Globus pallidus (tissue), 1 donor: ENCODE results near the gene PPP5C.

ENCODE experiments used
- DNase-seq: peaks from one replicate; pipeline ENCODE4 v3.0.0-alpha.2; 2015; ENCODE audit warnings: low spot score

Gene PPP5C

DNA sequence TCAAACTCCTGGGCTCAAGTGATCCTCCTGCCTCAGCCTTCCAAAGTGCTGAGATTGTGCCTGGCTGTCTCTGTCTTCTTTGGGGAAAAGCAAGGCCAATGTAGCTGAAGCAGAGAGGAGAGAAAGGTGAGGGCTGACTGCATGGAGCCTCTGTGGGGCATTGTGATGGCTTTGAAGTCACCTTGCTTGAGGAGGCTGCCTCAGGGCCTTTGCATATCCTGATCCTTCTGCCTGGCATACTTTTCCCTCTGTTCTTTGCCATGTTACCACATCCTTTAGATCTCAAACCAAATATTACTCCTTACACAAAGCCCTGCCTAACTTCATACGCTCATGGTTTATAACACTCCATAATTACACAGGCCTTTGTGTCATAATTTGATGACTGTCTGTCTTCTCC, 9.4 kb upstream of the PPP5C start:
- DNase-seq, result no peak

DNA sequence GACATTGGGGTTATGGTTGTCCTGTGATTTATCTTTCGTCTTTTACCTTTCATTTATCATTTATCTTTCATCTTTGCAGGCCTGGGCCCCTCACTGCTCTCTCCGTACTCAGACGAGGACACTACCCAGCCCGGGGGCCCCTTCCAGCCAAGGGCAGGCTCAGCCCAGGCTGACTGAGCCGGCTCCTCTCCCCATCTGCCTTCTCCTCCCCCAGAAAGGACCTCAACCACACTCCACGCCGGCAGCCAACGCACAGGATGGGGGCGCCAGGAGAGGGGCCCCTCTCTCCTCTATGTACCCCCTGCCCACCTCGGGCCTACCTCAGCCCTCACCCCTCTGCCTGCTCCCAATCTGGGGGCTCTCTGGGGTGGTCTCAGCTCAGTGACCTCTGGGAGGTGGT, 7.4 kb upstream of the PPP5C start:
- no peak for DNase-seq

DNA sequence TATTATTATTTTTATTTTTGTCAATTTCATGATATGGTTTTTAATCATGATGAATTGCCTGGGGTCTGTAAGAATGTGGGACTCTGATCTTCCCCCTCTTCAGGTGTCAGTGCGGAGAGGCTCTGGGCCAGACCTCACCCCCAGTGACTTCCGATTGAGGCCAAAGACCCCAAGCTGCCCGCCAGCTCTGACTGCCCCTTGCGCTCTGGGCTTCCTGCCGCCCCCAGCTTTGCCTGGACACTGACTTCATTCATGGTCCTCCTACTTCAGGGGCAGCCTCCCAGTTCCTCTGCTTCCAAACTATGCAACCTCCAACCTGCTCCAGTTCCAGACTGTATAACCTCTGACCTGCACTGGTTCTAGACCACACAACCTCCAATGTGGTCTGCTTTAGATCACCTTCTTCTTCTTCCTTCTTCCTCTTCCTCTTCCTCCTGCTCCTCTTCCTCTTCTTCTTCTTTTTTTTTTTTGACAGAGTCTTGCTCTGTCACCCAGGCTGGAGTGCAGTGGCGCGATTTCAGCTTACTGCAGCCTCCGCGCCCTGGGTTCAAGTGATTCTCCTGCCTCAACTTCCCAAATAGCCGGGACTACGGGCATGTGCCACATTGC, 6.7 kb upstream of the PPP5C start:
- no peak for DNase-seq

DNA sequence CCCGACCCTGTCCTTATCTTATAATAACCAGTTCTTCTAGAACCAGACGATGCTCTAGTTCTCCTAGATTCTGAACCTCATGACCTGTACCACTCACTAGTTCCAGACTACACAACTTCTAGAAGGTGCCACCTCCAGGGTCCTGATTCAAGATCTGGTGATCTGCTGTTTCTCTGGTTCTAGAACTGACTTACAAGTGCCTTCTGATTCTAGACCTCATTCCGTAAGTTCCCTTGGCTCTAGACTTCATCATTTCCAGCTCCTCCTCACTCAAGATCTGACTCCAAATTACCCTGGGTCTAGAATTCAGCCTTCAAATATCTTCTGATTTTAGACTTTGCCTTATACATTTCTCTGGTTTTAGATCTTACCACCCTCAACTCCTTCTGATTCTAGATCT, 5.0 kb upstream of the PPP5C start:
- DNase-seq, result no peak

DNA sequence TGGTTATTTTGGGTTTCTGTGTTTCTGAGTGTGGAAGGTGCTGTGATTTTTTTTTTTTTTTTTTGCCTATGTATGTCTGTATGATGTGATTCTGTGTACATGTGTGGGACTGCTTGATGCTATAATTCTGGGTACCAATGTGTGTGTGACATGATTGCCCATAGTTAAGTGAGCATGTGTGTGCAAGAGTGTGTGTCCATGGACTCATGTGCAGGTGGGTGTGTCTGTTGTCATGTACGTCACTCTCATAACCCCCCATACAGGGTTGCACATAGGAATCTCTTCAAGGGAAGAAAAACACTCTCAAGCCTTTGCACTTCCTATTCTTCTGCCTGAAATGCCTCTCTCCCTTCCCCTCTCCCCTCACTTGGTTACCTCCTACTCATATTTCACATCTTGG, 2.5 kb upstream of the PPP5C start:
- no peak for DNase-seq

DNA sequence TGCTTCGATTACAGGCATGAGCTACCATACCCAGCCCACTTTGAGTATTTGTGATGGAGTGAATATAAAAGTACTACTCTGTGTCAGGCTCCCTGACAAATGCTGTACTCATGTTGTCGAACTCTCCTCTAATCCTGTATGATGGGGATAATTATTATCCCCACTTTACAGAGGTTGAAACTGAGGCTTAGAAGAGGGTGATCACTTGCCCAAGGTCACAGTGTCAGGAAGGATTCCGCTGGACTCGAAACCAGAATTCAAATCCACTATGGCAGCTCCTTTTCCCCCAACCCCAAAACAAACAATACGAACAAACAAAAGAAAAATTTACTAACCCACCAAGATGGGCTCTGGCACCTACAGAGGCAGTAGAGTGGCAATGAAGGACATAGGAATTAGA, 1.7 kb upstream of the PPP5C start:
- no peak for DNase-seq

DNA sequence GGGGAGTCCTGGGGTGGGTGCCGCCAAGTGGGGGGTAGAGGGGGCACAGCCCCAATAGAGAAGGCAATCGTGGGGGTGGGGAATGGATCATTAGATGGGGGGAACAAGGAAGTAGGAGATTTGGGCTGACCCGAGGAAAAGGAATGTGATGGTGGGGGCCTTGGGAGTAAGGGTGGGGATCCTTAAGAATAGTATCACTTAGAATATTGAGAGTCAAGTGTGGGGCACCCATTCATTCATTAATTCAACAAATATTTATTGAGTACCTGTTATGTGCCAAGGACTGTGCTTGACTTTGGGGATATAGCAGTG, 641 bp downstream of the PPP5C start:
- no peak for DNase-seq

DNA sequence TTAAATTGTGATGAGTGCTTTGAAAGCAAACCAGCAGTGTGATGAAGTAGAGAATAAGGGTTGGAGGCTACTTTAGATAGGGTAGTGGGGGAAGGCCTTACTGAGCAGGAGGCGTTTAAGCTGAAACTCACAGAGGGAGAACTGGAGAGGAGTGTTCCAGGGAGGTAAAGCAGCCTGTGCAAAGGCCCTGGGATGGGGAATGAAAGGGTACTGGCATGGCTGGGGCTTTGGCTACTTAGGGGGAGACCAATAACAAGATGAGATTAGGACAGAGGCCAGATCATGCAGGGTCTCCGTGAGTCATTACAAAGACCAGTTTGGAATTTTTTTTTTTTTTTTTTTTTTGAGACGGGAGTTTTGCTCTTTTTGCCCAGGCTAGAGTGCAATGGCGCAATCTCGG, 1.1 kb downstream of the PPP5C start:
- no peak for DNase-seq

DNA sequence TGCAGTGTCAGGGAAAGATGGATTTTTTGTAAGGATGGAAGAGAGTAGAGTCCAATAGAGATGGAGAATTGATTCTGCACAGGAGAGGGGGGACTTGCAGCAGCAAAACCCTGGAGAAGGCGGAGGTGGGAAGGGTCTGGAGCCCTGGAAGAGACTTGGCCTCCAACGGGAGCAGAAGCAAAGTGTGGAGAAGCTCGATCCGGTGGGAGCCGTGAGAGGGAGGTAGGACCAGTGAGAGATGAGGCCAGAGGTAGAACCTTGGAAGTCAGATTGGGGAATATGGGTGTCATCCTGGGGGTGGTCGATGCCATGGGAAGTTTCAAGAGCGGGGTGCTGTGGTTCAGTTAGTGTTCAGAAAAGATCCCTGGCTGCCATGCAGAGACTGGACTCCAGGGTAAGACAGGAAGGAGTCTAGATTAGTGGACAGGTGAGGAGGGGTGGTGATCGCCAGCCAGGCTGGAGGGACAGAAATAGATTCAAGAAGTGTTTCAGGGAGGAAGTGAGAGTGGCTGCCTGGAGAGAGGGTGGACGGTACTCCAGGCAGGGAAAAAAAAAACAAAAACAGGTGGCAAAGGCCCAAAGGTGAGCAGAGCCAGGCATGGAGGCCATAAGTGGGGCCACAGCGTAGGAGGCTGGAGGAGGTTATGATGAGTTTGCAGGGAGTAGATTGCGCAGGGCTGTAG, 2.6 kb downstream of the PPP5C start:
- DNase-seq, result no peak

DNA sequence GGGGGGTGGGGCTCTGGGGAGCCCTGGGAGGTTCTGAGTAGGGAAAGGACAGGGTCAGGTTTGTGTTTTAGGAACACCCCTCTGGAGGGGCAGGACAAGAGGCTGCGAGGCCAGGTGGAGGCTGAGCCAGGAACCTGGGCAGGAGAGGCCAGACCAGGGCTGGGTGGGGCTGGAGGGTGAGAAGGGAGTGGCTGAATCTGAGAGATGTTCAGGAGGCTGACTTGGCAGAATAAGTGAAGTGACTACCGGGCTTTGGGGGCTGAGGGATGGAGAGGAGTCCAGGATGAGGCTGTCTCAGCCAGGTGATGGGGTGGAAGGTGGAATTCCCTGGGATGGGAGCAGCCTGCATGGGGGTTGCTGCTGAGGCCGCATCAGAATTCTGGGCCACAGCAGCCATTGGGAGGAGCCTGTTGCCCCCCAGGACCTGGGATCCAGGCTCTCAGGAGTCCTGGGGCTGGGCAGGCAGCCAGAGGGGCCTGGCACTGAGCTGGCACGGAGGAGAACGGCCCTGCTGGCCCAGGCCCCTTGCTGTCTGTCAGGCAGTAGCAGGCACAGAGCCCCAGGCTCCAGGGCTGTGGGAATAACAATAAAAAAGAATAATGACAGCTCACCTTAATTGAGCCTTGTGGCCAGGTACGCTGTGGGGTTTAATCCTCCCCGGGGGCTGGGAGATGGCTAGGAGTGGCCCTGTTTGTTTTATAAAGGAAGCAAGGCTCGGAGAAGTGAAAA, 3.3 kb downstream of the PPP5C start:
- no peak for DNase-seq

DNA sequence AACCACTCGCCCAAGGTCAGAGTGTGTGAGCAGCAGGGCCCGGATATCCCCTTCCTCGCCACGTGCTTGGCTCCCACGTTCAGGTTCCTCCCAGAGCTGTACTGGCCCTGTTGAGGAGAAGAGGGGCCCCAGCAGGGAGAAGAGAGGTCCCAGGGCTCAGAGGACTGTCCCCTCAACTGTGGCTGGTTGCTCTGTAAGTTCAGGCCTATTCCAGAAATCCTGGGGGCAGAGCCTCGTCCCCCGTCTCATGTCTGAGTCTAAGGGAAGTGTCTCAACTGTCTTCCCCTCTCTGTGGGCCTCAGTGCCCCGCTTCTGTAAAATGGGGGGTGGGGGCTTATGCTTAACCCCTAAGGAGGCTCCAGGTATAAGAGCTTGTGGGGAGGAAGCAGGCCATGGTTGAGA, 3.9 kb downstream of the PPP5C start:
- no peak for DNase-seq

DNA sequence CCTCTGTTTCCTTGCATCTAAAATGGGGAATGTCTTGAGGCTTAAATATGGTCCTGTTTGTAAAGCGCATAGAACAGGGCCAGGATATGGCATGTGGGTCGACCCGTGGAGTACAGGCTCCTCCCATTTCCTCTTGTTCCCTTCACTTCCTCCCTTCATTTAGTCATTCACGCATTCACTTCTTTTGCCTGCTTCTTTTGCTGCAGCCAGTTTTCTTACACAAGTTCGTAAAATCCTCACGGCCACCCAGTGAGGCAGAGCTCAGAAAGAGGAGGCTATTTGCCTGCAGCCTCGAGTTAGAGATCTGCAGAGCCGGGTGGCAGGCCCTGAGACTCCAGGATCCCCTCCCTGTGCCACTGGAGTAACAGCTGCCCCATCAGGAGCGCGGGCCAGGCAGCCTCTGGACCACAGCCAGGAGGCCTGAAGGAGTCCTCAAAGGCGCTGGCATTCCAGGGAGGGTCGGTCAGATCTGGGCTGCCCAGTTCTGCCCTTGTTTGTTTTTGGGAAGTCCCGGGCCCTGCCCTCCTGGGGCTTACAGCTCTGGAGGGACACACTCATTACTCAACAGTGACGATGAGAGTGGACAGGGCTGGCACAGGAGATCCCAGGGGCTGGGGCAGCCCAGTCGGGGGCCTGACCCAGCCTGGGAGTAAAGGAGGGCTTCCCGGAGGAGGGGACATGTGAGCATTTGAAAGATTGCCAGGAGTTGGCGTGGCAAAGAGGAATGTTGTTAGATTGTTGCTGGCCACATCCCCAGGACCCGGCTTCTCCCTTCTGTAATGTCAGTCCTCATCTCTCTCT, 4.6 kb downstream of the PPP5C start:
- no peak for DNase-seq

DNA sequence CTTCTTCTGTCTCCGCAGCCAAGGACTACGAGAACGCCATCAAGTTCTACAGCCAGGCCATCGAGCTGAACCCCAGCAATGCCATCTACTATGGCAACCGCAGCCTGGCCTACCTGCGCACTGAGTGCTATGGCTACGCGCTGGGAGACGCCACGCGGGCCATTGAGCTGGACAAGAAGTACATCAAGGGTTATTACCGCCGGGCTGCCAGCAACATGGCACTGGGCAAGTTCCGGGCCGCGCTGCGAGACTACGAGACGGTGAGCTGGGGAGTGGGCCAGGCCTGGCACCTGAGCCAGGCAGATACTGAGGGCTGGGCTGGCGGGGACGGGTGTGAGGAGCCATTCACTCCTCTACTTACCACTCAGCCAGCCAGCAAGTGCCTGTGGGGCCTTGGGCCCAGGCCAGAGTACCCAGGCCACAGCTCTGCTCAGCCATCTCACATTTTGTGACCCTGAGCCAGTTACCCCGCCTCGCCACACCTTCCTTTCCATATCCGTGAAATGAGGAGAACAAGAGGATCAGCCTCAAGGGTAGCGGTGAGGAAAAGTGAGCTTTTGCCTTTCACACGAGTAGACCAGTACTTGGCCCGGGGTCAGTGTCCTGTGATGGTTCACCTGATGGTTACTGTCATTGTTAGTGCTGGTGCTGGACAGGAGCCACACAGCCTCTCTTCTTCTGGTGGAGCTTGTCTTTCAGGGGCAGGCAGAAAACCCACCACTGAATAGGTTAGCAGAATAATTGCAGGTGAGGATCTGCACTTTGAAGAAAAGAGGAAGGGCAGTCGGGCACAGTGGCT, 7.0 kb downstream of the PPP5C start:
- DNase-seq, result no peak

DNA sequence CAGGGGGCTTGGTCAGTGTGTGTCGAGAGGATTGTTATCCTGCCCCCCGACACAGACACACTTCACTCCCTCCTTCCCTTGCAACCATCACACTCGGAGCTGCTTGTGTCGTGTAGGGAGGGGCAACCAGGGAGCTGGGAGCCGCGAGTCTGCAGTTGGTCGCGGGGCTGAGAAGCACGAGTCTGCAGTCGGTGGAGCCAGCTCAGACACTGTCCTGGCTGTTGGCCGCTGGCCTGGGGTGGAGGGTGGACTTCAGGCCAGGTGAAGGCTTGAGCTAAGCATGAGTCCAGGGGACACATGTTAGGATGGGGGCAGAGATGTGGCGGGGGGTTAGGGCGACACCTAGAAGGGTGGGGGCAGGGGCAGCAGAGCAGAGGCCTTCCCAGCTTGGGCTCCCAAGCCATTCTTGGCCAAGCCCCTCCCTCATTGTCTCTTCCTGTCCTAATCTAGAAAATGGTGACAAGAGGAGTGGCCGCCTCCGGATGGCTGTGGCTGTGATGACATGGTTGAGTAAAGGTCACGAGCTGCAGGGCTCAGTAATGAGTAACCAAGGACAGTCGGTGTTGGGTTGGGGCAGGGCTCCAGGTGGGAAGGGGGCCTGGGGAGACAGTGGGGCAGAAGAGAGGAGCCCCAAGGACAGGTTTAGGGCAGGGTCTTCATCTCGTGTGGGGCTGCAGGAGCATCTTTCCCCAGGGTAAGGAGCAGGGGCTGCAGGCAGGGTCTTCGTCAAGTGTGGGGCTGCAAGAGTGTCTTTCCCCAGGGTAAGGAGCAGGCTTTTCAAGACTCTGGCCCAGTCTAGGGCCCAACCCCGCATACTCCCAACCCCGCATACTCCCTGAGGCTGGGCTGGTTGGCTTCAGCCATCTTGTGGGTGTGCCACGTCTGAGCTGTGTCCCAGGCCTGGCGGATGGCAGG, 8.6 kb downstream of the PPP5C start:
- no peak for DNase-seq

DNA sequence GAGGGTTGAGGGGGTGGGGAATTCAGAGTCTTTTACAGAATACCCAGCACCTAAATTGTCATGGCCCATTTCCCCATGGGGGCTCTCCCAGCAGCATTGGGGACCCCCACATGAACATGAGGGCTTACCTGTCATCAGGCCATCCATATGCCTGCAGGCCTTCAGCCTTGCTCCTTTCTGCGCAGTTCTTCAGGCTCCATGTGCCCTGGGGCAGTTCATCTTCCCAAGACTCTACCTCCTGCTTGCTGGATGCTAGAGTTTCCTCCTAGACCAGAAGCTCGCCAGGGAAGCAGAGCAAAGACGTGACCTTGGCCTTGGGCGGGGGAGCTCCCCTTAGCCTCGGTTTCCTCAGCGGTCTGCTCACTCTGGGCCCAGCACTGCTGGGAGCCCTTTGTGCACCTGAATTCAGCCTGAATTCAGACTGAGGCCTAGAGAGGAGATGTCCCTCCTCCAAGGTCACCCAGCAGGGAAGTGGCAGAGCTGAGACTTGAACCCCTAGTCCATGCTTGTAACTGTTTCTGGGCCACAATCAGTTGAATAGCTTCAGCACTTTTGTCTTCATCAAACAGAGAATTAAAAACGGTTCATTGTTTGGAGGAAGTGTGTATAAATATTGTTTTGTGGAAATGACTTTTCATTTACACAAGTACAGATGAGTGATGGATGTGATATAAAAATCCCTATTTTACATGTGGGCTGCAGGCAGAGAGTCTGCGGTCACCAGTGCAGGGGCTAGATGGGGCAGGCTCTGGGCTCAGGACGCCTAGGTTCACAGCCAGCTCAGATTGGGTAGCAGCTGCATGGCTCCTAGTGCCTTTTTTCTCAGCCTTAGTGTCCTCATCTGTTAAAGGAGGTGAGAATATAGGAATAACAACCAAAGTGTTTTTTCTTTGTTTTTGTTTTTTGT, 9.5 kb downstream of the PPP5C start:
- DNase-seq, result no peak

DNA sequence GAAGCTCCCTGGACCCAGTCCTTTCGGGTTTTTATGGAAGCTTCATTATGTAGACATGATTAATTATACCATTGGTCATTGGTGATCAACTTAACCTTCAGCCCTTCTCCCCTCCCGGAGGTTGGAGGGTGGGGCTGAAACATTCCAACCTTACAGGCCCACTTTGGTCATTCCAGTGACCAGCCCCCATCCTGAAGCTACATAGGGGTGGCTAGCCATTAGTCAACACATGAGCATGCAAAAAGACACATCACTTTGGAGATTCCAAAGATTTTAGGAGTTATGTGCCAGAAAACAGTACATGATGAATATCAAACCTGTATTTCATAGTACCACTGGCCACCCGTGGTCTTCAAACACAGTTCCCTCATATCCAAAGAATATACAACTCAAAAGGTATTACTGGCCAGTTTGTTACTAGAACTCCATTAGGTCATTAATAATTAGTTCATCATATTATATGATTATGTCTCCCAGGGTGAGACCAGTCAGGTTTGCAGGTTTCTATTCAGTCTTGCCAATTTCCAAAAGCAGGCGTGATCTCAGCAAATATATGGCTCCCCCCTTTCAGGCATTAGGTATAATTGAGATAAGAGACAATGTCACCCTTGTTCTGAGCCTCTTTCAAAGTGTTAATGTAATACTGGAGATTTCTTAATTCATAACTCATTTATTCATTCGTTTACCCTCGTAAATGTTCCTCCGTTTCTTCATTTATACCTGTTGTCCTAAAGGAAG, 11.1 kb downstream of the PPP5C start:
- DNase-seq, result no peak

DNA sequence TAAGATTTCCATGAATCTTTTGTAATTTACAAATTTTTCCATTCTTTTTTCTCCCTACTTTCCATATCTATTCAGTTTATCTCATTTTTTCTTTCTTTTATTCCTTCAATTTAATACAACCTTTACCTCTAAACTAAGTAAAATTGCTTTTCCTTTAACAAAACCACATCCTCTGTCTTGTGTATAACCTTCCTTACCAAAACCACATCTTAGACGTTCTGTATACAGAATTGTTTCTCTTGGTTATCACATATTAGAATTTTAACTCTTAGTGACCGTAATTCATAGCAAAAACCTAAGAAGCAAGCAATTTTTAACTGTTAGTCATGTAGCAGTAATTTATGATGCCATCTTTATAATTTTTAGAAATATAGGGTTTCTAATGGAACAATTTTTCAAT, 15.0 kb downstream of the PPP5C start:
- no peak for DNase-seq

DNA sequence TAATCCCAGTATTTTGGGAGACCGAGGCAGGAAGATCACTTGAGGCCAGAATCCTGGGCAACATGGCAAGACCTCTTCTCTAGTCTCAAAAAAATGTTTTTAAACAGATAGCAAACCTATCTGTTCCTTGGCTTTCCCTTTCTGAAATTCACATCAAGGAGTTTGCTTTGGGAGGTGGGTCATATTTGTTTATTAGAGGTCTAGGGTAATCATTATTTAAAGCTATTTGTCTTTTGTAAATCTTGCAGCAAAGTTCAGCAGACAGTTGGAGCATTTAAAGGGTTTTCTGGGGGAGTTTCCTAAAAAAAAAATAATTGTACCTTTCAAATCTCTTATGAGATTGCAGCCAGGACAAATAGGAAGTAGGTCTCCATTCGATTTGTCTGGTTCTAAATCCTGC, 17.5 kb downstream of the PPP5C start:
- no peak for DNase-seq

DNA sequence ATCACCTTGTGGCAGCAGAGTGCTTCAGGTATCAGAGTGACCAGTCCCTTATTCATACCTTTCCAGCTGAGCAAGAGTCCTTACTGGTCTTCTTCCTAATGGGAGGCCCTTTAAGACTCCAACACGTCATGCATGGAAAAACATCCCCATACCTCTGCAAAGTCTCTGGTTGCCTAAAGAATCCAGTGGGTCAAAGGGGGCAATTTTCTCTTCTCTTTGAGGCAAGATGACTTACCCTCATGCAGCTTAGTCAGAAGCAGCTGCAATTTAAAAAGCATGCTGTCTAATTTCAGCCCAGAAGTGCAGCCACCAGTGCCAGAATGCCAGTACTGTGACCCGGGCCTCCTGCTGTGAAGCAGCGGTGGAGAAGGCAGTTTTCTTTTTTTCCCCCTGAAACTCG, 18.7 kb downstream of the PPP5C start:
- DNase-seq, result no peak
